Measurements from ENCODE around the gene PHETA1. TPM values are rescaled to one million over a fixed set of nuclear protein-coding genes. Genes with fewer than 3 reads are reported as not detected.
A peak's percentile ranks its signal among the peaks of the same experiment; 100 is the strongest.
"Not testable (repeated sequence)": the region's sequence is repeated elsewhere in the genome, so short reads cannot be mapped to it uniquely, and the experiment has no call there.

PHETA1 gene
- total and polyA plus RNA-seq, 2 donors (not counting 3 experiments of a cell fraction or from before 2014, with no cell fraction given), result 10.6 to 20.0 TPM

GRCh38 chr12:111404362-111405148 lies 35.7 kb upstream of the PHETA1 start:
- POLR2A ChIA-PET, result no interaction called here
- no peaks in the 10 kb centered on the region for H3K9me1 ChIP-seq (replicated peaks; ENCODE audit: control insufficient read depth, extremely low read depth, insufficient read depth, low read length)
- no peak overlapping the region for H2AFZ ChIP-seq (ENCODE audit: low read depth, low read length)
- TSS peak; percentile 11 for BruUV-seq (replicated peaks)
- no peaks in the 10 kb centered on the region for H4K20me1 ChIP-seq (replicated peaks; ENCODE audit: control insufficient read depth, extremely low read depth, insufficient read depth, low read length)
- no peaks in the 10 kb centered on the region for H3K27me3 ChIP-seq (ENCODE audit: control insufficient read depth in 2 of 2, insufficient read depth in 2 of 2, low read length in 2 of 2)
- H3K36me3 ChIP-seq (ENCODE audit: control insufficient read depth in 2 of 2, extremely low read depth in 1 of 2, insufficient read depth in 2 of 2, low read length in 2 of 2), result no peaks in the 10 kb centered on the region
- peaks cover 40% of the 10 kb centered on the region for H3K4me1 ChIP-seq (ENCODE audit: control insufficient read depth, extremely low read depth, insufficient read depth, low read length)
- peak; percentile 79 for DNase-seq (ENCODE audit: low read depth, low spot score)
- intact Hi-C loops (cut with micrococcal nuclease) (loop anchor here (1.0 to 5.0 kb wide), 5 partner anchors 7 to 193 kb away; partner anchors contain the start of gene ATXN2), dilution Hi-C loops (cut with MboI; ENCODE audit: extremely low pct_ligation_motif_present, low sequenced_read_pairs) (no loop called here)
- H3K4me3 ChIP-seq (replicated peaks in 1 of 3; ENCODE audit: insufficient read depth in 1 of 3, low read depth in 1 of 3, low read length in 3 of 3), result peak overlapping the region in 1 of 3 experiments; percentile 31
- TF ChIP-seq POLR2AphosphoS5 (IDR thresholded peaks at IDR 0.05; ENCODE audit: insufficient read depth, low read depth, low read length) (no peak), MAX (IDR thresholded peaks at IDR 0.05; ENCODE audit: insufficient read depth, insufficient read length) (no peak), CTCF (IDR thresholded peaks at IDR 0.05; ENCODE audit: extremely low read depth in 1 of 2, insufficient read depth in 1 of 2, low read depth in 1 of 2, low read length in 2 of 2) (no peak), FOS (IDR thresholded peaks at IDR 0.05; ENCODE audit: borderline replicate concordance, insufficient read depth, low read length) (no peak), JUN (IDR thresholded peaks at IDR 0.05; ENCODE audit: borderline replicate concordance, insufficient read depth, insufficient read length, low read depth) (no peak), EZH2 (IDR thresholded peaks at IDR 0.05; ENCODE audit: borderline replicate concordance, low read depth, low read length, severe bottlenecking) (no peak), GATA2 (IDR thresholded peaks at IDR 0.05; ENCODE audit: insufficient read depth, insufficient read length, low read depth, low read length) (no peak), MYC (IDR thresholded peaks at IDR 0.05; ENCODE audit: low read depth, low read length) (no peak), POLR2A (IDR thresholded peaks at IDR 0.05; ENCODE audit: low read depth, low read length) (no peak)
- H3K4me2 ChIP-seq (ENCODE audit: insufficient read depth, low read length), result peak overlapping the region; percentile 9
- no peak overlapping the region for H3K9ac ChIP-seq (replicated peaks; ENCODE audit: extremely low read depth, insufficient read depth, low read length)
- peak; percentile 68 for FAIRE-seq
- CTCF ChIA-PET, result interaction anchor here (1.0 to 4.7 kb wide), 8 partner anchors 8 to 52 kb away, joined by 3 to 83 read pairs (median 6); no protein-coding TSS in a partner anchor
- no peaks in the 10 kb centered on the region for H3K9me3 ChIP-seq (replicated peaks; ENCODE audit: control insufficient read depth, insufficient read depth, low read length)
- H3K79me2 ChIP-seq (ENCODE audit: control insufficient read depth, insufficient read depth, low read length), result peaks cover 37% of the 10 kb centered on the region
- peak overlapping the region; percentile 37 for H3K27ac ChIP-seq (ENCODE audit: insufficient read depth, low read depth, low read length)

- H2AFZ ChIP-seq (ENCODE audit: low read depth, low read length); H3K9me1 ChIP-seq (replicated peaks; ENCODE audit: control insufficient read depth, extremely low read depth, insufficient read depth, low read length); FAIRE-seq; H3K27me3 ChIP-seq (ENCODE audit: control insufficient read depth in 2 of 2, insufficient read depth in 2 of 2, low read length in 2 of 2); H3K36me3 ChIP-seq (ENCODE audit: control insufficient read depth in 2 of 2, extremely low read depth in 1 of 2, insufficient read depth in 2 of 2, low read length in 2 of 2); BruUV-seq (replicated peaks); H3K27ac ChIP-seq (ENCODE audit: insufficient read depth, low read depth, low read length); dilution Hi-C loops (cut with MboI; ENCODE audit: extremely low pct_ligation_motif_present, low sequenced_read_pairs); H3K9me3 ChIP-seq (replicated peaks; ENCODE audit: control insufficient read depth, insufficient read depth, low read length); H3K9ac ChIP-seq (replicated peaks; ENCODE audit: extremely low read depth, insufficient read depth, low read length); H3K4me2 ChIP-seq (ENCODE audit: insufficient read depth, low read length); DNase-seq (ENCODE audit: low read depth, low spot score); H4K20me1 ChIP-seq (replicated peaks; ENCODE audit: control insufficient read depth, extremely low read depth, insufficient read depth, low read length); intact Hi-C loops (cut with micrococcal nuclease); H3K4me3 ChIP-seq (replicated peaks in 1 of 3; ENCODE audit: insufficient read depth in 1 of 3, low read depth in 1 of 3, low read length in 3 of 3): not testable (repeated sequence)
- Histone ChIP-seq H3K79me2 (ENCODE audit: control insufficient read depth, insufficient read depth, low read length) (peaks cover 16% of the 10 kb centered on the region), H3K4me1 (ENCODE audit: control insufficient read depth, extremely low read depth, insufficient read depth, low read length) (peaks cover 34% of the 10 kb centered on the region)
- POLR2A ChIA-PET, result interaction anchor here (0.7 kb wide), 2 partner anchors 10 to 373 kb away, joined by 6 to 7 read pairs; no protein-coding TSS in a partner anchor
- CTCF ChIA-PET, result interaction anchor here (1.1 to 4.7 kb wide), 8 partner anchors 27 to 80 kb away, joined by 3 to 83 read pairs (median 7); no protein-coding TSS in a partner anchor
These were observed 33.6 kb upstream of the PHETA1 start for GRCh38 chr12:111402490-111402824.

Data from endothelial cell of umbilical vein (primary cell).